HG02763 (cell line): Measurements from ENCODE around the gene GPR176.

ENCODE experiments used
- ATAC-seq: cut with Tn5 transposase; IDR thresholded peaks from one replicate; pipeline ENCODE4 v1.9.1; 2021; ENCODE audit warnings: mild to moderate bottlenecking, moderate library complexity; ENCODE audit not compliant: unreplicated experiment

GPR176 gene

GRCh38 chr15:39785841-39786240 is 134.2 kb downstream of the GPR176 start:
- ATAC-seq = no peak

GRCh38 chr15:39785139-39785538 is 134.9 kb downstream of the GPR176 start:
- no peak for ATAC-seq

GRCh38 chr15:39784638-39785037 is 135.4 kb downstream of the GPR176 start:
- ATAC-seq = no peak

GRCh38 chr15:39784125-39784524 is 135.9 kb downstream of the GPR176 start:
- ATAC-seq = no peak

GRCh38 chr15:39783244-39783820 is 136.7 kb downstream of the GPR176 start:
- ATAC-seq = no peak

- peak; percentile 95 for ATAC-seq
Measured at GRCh38 chr15:39782441-39783138, 137.5 kb downstream of the GPR176 start, which contains the start of gene FSIP1. Gene FSIP1 (minus strand): TSS chr15:39782841. CDS start chr15:39776524, 6,317 bp downstream.

- no peak for ATAC-seq
Measured at GRCh38 chr15:39781967-39782302, 138.1 kb downstream of the GPR176 start.

- no peak for ATAC-seq
Measured at GRCh38 chr15:39781147-39781966, 138.7 kb downstream of the GPR176 start.

GRCh38 chr15:39778021-39778420 is 142.0 kb downstream of the GPR176 start:
- ATAC-seq = no peak

GRCh38 chr15:39777496-39777895 is 142.6 kb downstream of the GPR176 start:
- no peak for ATAC-seq

- no peak for ATAC-seq
Measured at GRCh38 chr15:39776068-39776467, 144.0 kb downstream of the GPR176 start.

- no peak for ATAC-seq
Measured at GRCh38 chr15:39774688-39775267, 145.3 kb downstream of the GPR176 start.

GRCh38 chr15:39770748-39771689 is 149.0 kb downstream of the GPR176 start:
- no peak for ATAC-seq

- ATAC-seq = no peak
Measured at GRCh38 chr15:39767921-39768320, 152.1 kb downstream of the GPR176 start.

GRCh38 chr15:39761006-39761405 is 159.1 kb downstream of the GPR176 start:
- no peak for ATAC-seq

- ATAC-seq = no peak
Measured at GRCh38 chr15:39756806-39757522, 163.1 kb downstream of the GPR176 start.

GRCh38 chr15:39752991-39753390 is 167.1 kb downstream of the GPR176 start:
- ATAC-seq = no peak

GRCh38 chr15:39752246-39752645 is 167.8 kb downstream of the GPR176 start:
- ATAC-seq = no peak
